A549 treated with RU486 at 1 μM for 4 hours (cell line): ENCODE measurements around the gene PPID. TPM values are rescaled to one million over a fixed set of nuclear protein-coding genes. Genes with fewer than 3 reads are reported as not detected.

Experiments
- total RNA-seq: library from RNA; stranded (reverse); fragments of 200-300 nt; extraction: Qiagen RNA extraction; gene quantifications from 5 replicates; pipeline ENCODE4 v1.2.3, GENCODE V29; 2022; ENCODE audit warnings: low read depth

PPID gene
- 32.4 to 37.6 TPM (median 36.9 TPM) in 5 replicates for total RNA-seq

DNA sequence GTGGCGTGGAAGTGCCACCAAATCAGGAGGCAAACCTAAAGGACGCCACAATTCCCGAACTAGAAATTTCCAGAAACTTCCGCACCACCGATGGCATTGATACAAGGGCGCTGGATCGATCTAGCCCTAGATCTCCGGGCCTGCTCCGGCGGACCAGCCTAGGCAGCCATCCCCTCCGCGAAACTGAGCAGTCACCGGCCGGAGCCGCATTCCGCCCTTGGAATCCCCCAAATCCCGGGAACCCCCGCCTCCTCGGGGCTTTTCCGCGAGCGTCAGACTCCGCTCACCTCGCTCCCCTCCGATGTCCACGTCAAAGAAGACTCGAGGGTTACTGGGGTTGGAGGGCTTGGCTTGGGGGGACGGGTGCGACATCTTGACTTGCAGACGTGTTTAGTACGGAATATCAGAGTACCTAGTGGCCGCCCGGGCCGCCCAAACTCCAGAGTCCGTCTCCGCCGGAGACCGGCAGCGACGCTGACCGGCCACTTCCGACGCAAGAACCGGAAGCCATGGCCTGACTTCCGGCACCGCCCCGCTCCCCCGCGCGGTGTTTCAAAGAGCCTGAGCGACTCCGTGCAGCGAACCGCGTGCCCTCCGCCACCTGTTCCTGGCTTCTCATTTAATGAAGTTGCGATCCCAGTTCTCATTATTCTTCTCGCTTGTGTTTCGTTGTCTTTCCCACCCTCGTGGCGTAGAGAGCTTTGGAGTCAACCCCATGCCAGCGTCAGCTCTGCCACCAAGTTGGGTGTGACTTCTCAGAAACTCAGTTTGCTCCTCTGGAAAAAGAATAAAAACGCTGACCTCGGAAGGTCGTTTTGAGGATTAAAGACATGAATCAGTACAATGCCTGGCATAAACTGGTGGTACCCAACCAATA is at the start of gene PPID:
Gene PPID, minus strand, starts transcription at position 480 of the 877 bp plus-strand sequence. Its CDS starts 108 bp downstream, at position 372.

GRCh38 chr4:158768555-158769174 is 45.5 kb upstream of the PPID start, which contains the start of gene FNIP2:
FNIP2 (plus strand) TSS chr4:158769026; CDS start chr4:158769213, 187 bp downstream.

DNA sequence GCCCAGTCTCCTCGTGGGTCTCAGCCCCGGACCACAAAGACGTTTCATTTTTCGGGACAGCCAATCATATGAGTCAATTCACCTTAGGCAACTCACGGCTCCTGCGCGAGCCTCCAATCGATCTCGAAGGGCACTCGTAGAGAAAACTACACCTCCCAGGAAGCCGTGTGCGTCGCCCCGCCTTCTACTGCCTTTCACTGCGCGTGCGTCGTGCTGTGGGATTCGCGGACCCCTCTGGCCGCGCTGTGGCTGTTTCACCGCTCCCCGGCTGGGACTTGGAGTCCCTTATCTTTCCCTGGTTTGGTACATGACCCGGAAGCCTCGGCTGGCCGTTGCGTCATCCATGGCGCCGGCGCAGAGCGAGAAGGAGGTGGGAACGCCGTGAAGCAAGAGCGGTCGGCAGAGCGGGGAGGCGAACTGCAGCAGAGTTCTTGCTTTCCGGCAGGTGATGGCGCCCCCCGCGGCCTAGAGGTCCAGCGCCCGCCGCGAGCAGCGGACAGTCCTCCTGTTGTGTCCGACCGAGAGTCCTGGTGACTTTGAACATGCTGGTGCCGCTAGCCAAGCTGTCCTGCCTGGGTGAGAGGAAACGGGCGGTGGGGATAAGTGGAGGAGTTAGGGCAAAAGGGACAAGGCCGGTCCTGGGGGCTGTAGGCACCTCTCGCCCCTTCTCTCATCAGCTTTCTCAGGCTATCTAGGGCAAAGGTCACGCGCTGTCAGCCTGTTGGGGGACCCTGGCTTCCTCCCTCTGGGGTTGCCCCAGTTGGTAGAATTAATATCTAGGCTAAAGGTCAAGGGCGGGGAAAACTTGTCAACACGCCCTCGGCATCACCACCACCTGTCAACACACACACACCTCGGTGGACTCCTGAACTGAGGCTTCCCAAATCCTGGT is 51.0 kb downstream of the PPID start, which contains the start of gene ETFDH:
Gene ETFDH, plus strand, starts transcription at position 382 of the 892 bp plus-strand sequence. Its CDS starts 161 bp downstream, at position 543.

DNA sequence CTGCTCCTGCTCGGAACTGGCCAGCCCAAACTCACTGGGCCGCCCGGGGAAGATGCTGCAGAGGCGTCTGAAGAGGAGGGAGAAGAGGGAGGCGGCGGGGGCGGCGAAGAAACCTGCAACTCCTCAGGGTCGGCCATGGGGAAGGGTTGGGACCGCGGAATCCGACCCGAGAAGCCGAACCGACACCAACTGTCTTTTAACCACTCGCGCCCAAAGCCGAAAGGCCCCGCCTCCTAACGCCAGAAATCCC is 51.6 kb downstream of the PPID start, which contains the start of gene C4orf46:
Gene C4orf46, minus strand, starts transcription at position 223 of the 250 bp plus-strand sequence. Its CDS starts 86 bp downstream, at position 137.

Other genes starting within 250 kb of the PPID start
- gene RXFP1, start 201.5 kb downstream of the PPID start, total RNA-seq = not detected in 5 replicates
- gene C4orf46, start 51.5 kb downstream of the PPID start, total RNA-seq = 4.8 to 10.3 TPM (median 9.3 TPM) in 5 replicates
- 4.0 to 6.8 TPM (median 5.1 TPM) in 5 replicates for gene ETFDH, start 51.1 kb downstream of the PPID start, total RNA-seq
- 2.6 to 4.8 TPM (median 4.6 TPM) in 5 replicates for gene FNIP2, start 45.6 kb upstream of the PPID start, total RNA-seq